Neural cell (in vitro differentiated cells): ENCODE results near the gene MBD3L1. TPM values are rescaled to one million over a fixed set of nuclear protein-coding genes. Genes with fewer than 3 reads are reported as not detected.

Source experiments
- H2AFZ ChIP-seq: fragments of 200-600, 300-800 bp; sonication (generic), shearing (Covaris generic); 2 replicates; pipeline ENCODE4 v1.6.0; 2014; ENCODE audit warnings: low read depth, mild to moderate bottlenecking, antibody characterized with exemption, low read length, moderate library complexity
- H3F3A ChIP-seq: fragments of 200-600 bp; shearing (Covaris generic); 2 replicates; pipeline ENCODE4 v1.6.1; 2016; ENCODE audit warnings: mild to moderate bottlenecking, moderate library complexity, mixed read lengths, antibody characterized with exemption, low read length; ENCODE audit not compliant: insufficient read depth, poor library complexity, severe bottlenecking
- H3K27ac ChIP-seq: fragments of 200-600, 300-800 bp; sonication (generic), shearing (Covaris generic); 2 replicates; pipeline ENCODE4 v1.5.1; 2014; ENCODE audit warnings: mild to moderate bottlenecking, low read length, moderate library complexity
- H3K27me3 ChIP-seq: fragments of 300-800, 200-600 bp; sonication (generic), shearing (Covaris generic); 2 replicates; pipeline ENCODE4 v1.6.0; 2014; ENCODE audit warnings: mild to moderate bottlenecking, low read depth, low read length, moderate library complexity; ENCODE audit not compliant: insufficient read depth
- H3K36me3 ChIP-seq: fragments of 300-800, 200-600 bp; sonication (generic), shearing (Covaris generic); 2 replicates; pipeline ENCODE4 v1.5.1; 2014; ENCODE audit warnings: mild to moderate bottlenecking, antibody characterized with exemption, low read length, moderate library complexity; ENCODE audit not compliant: insufficient read depth
- H3K4me2 ChIP-seq: fragments of 300-800, 200-600 bp; sonication (generic), shearing (Covaris generic); 2 replicates; pipeline ENCODE4 v1.6.0; 2014; ENCODE audit warnings: mild to moderate bottlenecking, low read length
- H3K4me3 ChIP-seq: fragments of 300-800, 200-600 bp; sonication (generic), shearing (Covaris generic); 2 replicates; pipeline ENCODE4 v1.5.1; 2014; ENCODE audit warnings: mild to moderate bottlenecking, low read length, moderate library complexity
- H3K79me2 ChIP-seq: fragments of 200-600 bp; shearing (Covaris generic); replicated peaks from 2 replicates; pipeline ENCODE4 v1.6.0; 2014; ENCODE audit warnings: mild to moderate bottlenecking, low read length, moderate library complexity; ENCODE audit not compliant: insufficient read depth
- H3K9ac ChIP-seq: fragments of 300-800, 200-600 bp; sonication (generic), shearing (Covaris generic); 2 replicates; pipeline ENCODE4 v1.6.1; 2016; ENCODE audit warnings: mild to moderate bottlenecking, low read length, mixed read lengths
- H3K9me2 ChIP-seq: fragments of 200-600 bp; shearing (Covaris generic); 2 replicates; pipeline ENCODE4 v1.6.1; 2016; ENCODE audit warnings: mild to moderate bottlenecking, low read length, mixed read lengths; ENCODE audit not compliant: insufficient read depth
- H3K9me3 ChIP-seq: fragments of 200-600, 300-800 bp; sonication (generic), shearing (Covaris generic); 2 replicates; pipeline ENCODE4 v1.6.1; 2016; ENCODE audit warnings: mild to moderate bottlenecking, mixed run types, low read length, moderate library complexity, mixed read lengths
- H4K20me1 ChIP-seq: fragments of 200-600 bp; shearing (Covaris generic); 2 replicates; pipeline ENCODE4 v1.6.1; 2016; ENCODE audit warnings: mild to moderate bottlenecking, mixed run types; ENCODE audit not compliant: insufficient read depth
- CTCF ChIP-seq: fragments of 450-650 bp; IDR thresholded peaks from 2 replicates; pipeline ENCODE4 v1.5.1; 2014; ENCODE audit warnings: antibody characterized with exemption, mild to moderate bottlenecking, moderate library complexity; ENCODE audit not compliant: poor library complexity, severe bottlenecking
- EP300 ChIP-seq: fragments of 450-650 bp; conservative IDR thresholded peaks from 2 replicates; pipeline ENCODE4 v1.6.1; 2014; ENCODE audit warnings: antibody characterized with exemption, mild to moderate bottlenecking, moderate library complexity; ENCODE audit not compliant: poor library complexity, severe bottlenecking
- EZH2 ChIP-seq: fragments of 200-600, 300-800 bp; shearing (Covaris generic), sonication (generic); IDR thresholded peaks from 2 replicates; pipeline ENCODE4 v1.6.1; 2014; ENCODE audit warnings: antibody characterized with exemption, low read length, borderline replicate concordance, mild to moderate bottlenecking; ENCODE audit not compliant: insufficient read depth, poor library complexity, severe bottlenecking
- MXI1 ChIP-seq: fragments of 450-650 bp; conservative IDR thresholded peaks from 2 replicates; pipeline ENCODE4 v1.6.1; 2014; ENCODE audit warnings: antibody characterized with exemption, mild to moderate bottlenecking; ENCODE audit not compliant: poor library complexity, severe bottlenecking
- POLR2AphosphoS5 ChIP-seq: IDR thresholded peaks from 2 replicates; pipeline ENCODE4 v1.6.1; 2012
- RAD21 ChIP-seq: fragments of 450-650 bp; conservative IDR thresholded peaks from 2 replicates; pipeline ENCODE4 v1.6.1; 2014; ENCODE audit warnings: antibody characterized with exemption, mild to moderate bottlenecking, moderate library complexity
- REST ChIP-seq: IDR thresholded peaks from 2 replicates; pipeline ENCODE4 v1.6.1; 2012; ENCODE audit warnings: borderline replicate concordance
- SMC3 ChIP-seq: fragments of 450-650 bp; conservative IDR thresholded peaks from 2 replicates; pipeline ENCODE4 v1.6.1; 2014; ENCODE audit warnings: antibody characterized with exemption, mild to moderate bottlenecking, moderate library complexity; ENCODE audit not compliant: poor library complexity
- TAF1 ChIP-seq: IDR thresholded peaks from 2 replicates; pipeline ENCODE4 v1.6.1; 2012; ENCODE audit warnings: low read depth
- polyA plus RNA-seq: library from polyadenylated mRNA; depleted of rRNA; stranded (reverse); fragments of >200 nt; gene quantifications from 2 replicates; pipeline ENCODE4 v1.2.3, GENCODE V29; 2014

The MBD3L1 gene
- polyA plus RNA-seq, 1 donor from 2014 or later, result not detected

DNA sequence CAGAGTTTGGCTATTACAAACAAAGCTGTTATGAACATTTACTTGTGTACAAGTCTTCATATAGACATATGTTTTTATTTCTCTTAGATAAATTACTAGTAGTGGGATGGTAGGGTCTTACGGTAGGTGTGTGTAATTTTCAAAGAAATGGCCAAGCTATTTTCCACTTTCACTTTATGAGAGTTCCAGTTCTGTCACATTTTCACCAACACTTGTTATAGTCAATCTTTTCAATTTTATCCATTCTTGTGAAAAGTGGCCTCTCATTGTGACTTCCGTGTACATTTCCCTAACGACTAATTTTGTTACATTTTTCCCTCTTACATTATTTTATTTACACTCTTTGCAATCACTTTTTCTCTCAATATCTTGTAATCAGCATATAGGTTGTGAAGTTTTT, 18.3 kb downstream of the MBD3L1 start:
- H3K9ac ChIP-seq, result no peak overlapping the region
- H3K9me2 ChIP-seq, result no peaks in the 10 kb centered on the region
- no peaks in the 10 kb centered on the region for H3K36me3 ChIP-seq
- TF ChIP-seq TAF1 (no peak), CTCF (no peak), EZH2 (no peak), MXI1 (no peak), EP300 (no peak), POLR2AphosphoS5 (no peak), RAD21 (no peak), REST (no peak), SMC3 (no peak)
- no peak overlapping the region for H3K27ac ChIP-seq
- H3K4me2 ChIP-seq, result no peak overlapping the region
- H3K9me3 ChIP-seq, result no peaks in the 10 kb centered on the region
- no peak overlapping the region for H3K4me3 ChIP-seq
- no peaks in the 10 kb centered on the region for H3K79me2 ChIP-seq
- H2AFZ ChIP-seq, result no peak overlapping the region
- H3F3A ChIP-seq, result no peaks in the 10 kb centered on the region
- H4K20me1 ChIP-seq, result no peaks in the 10 kb centered on the region
- H3K27me3 ChIP-seq, result no peaks in the 10 kb centered on the region

GRCh38 chr19:8858260-8858659, 26.1 kb downstream of the MBD3L1 start:
- H3K4me2 ChIP-seq, result no peak overlapping the region
- no peak overlapping the region for H2AFZ ChIP-seq
- no peaks in the 10 kb centered on the region for H3K9me2 ChIP-seq
- TF ChIP-seq EP300 (no peak), REST (no peak)
- H3K9me3 ChIP-seq, result peaks cover 2% of the 10 kb centered on the region
- H3F3A ChIP-seq, result no peaks in the 10 kb centered on the region
- no peaks in the 10 kb centered on the region for H3K27me3 ChIP-seq
- no peaks in the 10 kb centered on the region for H4K20me1 ChIP-seq
- H3K79me2 ChIP-seq, result no peaks in the 10 kb centered on the region
- H3K36me3 ChIP-seq, result no peaks in the 10 kb centered on the region
- no peak overlapping the region for H3K9ac ChIP-seq
- H3K27ac ChIP-seq, result no peak overlapping the region
- H3K4me3 ChIP-seq, result no peak overlapping the region
